Stimulated activated CD4-positive, alpha-beta T cell treated with anti-CD3 and anti-CD28 coated beads, Interleukin-4, amount 100 ng/mL, for 24 hours (primary cell): ENCODE results near the gene RBM44.
"Not testable (repeated sequence)": the region's sequence is repeated elsewhere in the genome, so short reads cannot be mapped to it uniquely, and the experiment has no call there.

Experiments
- DNase-seq: peaks from one replicate; pipeline ENCODE4 v3.0.0-alpha.2; 2020

RBM44 gene

GRCh38 chr2:237859533-237860272, 61.1 kb downstream of the RBM44 start, which contains the start of gene RAMP1:
Gene RAMP1, plus strand, starts transcription at chr2:237859623. Its CDS starts 53 bp downstream, at chr2:237859676.
- DNase-seq = no peak

GRCh38 chr2:237860273-237860935, 61.8 kb downstream of the RBM44 start:
- DNase-seq = no peak

GRCh38 chr2:237861875-237862527, 63.4 kb downstream of the RBM44 start:
- no peak for DNase-seq

GRCh38 chr2:237862528-237862895, 63.9 kb downstream of the RBM44 start:
- DNase-seq = no peak

- no peak for DNase-seq
These were observed 64.5 kb downstream of the RBM44 start for GRCh38 chr2:237863102-237863511.

- no peak for DNase-seq
These were observed 65.3 kb downstream of the RBM44 start for GRCh38 chr2:237863689-237864443.

- no peak for DNase-seq
These were observed 65.9 kb downstream of the RBM44 start for GRCh38 chr2:237864444-237864931.

- DNase-seq = no peak
These were observed 66.5 kb downstream of the RBM44 start for GRCh38 chr2:237864940-237865622.

GRCh38 chr2:237865623-237866041, 67.1 kb downstream of the RBM44 start:
- no peak for DNase-seq

- no peak for DNase-seq
These were observed 67.6 kb downstream of the RBM44 start for GRCh38 chr2:237866101-237866621.

GRCh38 chr2:237867465-237867864, 68.9 kb downstream of the RBM44 start:
- no peak for DNase-seq

- DNase-seq = not testable (repeated sequence)
These were observed 69.5 kb downstream of the RBM44 start for GRCh38 chr2:237868074-237868473.

GRCh38 chr2:237868631-237869342, 70.2 kb downstream of the RBM44 start:
- no peak for DNase-seq

GRCh38 chr2:237869343-237870102, 70.9 kb downstream of the RBM44 start:
- DNase-seq = no peak

- no peak for DNase-seq
These were observed 71.5 kb downstream of the RBM44 start for GRCh38 chr2:237870126-237870525.

GRCh38 chr2:237870754-237871651, 72.4 kb downstream of the RBM44 start:
- DNase-seq = no peak

GRCh38 chr2:237872178-237872887, 73.8 kb downstream of the RBM44 start:
- DNase-seq = no peak

- no peak for DNase-seq
These were observed 74.8 kb downstream of the RBM44 start for GRCh38 chr2:237873421-237873831.
